ENCODE results near the gene SPO11. TPM values are rescaled to one million over a fixed set of nuclear protein-coding genes. Genes with fewer than 3 reads are reported as not detected.

The SPO11 gene
- total RNA-seq, 1 experiment from 2014 or later: not detected

DNA sequence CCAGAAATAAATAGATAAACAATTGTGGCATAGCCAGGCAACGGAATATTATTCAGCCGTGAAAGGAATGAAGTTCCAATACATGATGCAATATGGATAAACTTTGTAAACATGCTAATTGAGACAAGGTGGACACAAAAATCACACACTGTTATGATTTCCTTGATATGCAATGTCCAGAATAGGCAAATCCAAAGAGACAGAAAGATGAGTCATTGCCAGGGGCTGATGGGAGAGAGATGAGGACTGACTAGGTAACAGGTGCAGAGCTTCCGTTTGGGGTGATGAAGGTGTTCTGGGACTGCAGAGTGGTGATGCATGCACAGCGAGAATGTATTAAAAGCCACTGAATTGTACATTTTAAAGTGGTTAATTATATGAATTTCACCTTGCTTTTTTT is 31.1 kb upstream of the SPO11 start (continued):
- TF ChIP-seq, protein P1, sequence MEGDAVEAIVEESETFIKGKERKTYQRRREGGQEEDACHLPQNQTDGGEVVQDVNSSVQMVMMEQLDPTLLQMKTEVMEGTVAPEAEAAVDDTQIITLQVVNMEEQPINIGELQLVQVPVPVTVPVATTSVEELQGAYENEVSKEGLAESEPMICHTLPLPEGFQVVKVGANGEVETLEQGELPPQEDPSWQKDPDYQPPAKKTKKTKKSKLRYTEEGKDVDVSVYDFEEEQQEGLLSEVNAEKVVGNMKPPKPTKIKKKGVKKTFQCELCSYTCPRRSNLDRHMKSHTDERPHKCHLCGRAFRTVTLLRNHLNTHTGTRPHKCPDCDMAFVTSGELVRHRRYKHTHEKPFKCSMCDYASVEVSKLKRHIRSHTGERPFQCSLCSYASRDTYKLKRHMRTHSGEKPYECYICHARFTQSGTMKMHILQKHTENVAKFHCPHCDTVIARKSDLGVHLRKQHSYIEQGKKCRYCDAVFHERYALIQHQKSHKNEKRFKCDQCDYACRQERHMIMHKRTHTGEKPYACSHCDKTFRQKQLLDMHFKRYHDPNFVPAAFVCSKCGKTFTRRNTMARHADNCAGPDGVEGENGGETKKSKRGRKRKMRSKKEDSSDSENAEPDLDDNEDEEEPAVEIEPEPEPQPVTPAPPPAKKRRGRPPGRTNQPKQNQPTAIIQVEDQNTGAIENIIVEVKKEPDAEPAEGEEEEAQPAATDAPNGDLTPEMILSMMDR (IDR thresholded peaks at IDR 0.05 in 2 of 3, conservative IDR thresholded peaks at IDR 0.05 in 1 of 3; ENCODE audit: borderline replicate concordance in 1 of 3, insufficient read depth in 1 of 3, low read depth in 2 of 3, low read length in 2 of 3): no peak
- no peak for TF ChIP-seq POLR2AphosphoS5 (IDR thresholded peaks at IDR 0.05; ENCODE audit: low read depth, low read length)

DNA sequence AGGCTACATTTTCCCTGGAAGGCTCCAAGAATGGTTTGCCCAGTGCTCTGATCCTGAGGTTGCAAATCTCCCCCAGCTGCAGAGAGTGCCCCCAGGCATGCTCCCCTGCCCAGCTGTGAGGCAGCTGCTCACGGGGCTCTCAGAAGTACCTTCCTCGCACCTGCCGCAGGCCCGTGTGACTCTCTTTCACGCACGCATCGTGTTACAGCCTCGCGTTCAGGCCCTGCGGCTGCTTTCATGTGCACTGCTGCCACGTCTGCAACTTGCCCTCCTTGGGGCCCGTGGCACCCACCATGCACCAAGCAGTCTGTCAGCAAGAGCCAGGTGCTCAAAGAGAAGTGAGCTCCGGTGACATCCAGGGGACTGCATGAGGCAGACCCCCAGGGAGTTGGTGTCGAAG is 28.6 kb upstream of the SPO11 start:
- no peaks in the 10 kb centered on the region for H3K9me3 ChIP-seq (ENCODE audit: control insufficient read depth in 1 of 2, insufficient read depth in 1 of 2, low read depth in 1 of 2, low read length in 2 of 2)
- ATAC-seq (no peak), DNase-seq (ENCODE audit: low read depth, low spot score) (no peak)
- no peak overlapping the region for H3K4me3 ChIP-seq (replicated peaks in 1 of 2; ENCODE audit: low read depth in 1 of 2, low read length in 2 of 2)
- no peak overlapping the region for H3K4me2 ChIP-seq (ENCODE audit: low read length)
- intact Hi-C loops (cut with micrococcal nuclease): no loop called here
- no peaks in the 10 kb centered on the region for H3K27me3 ChIP-seq (ENCODE audit: insufficient read depth, low read length)
- RAD21 ChIA-PET (ENCODE audit: low non-redundant PET in 1 of 2, low total read pairs in 2 of 2, uncharacterized antibody in 2 of 2, unreplicated experiment in 2 of 2): no interaction called here
- no peaks in the 10 kb centered on the region for H3K9me2 ChIP-seq (ENCODE audit: insufficient read depth)
- TF ChIP-seq TCF7L2 (IDR thresholded peaks at IDR 0.05; ENCODE audit: borderline replicate concordance, extremely low read depth, insufficient read depth, insufficient read length) (no peak), YY1 (IDR thresholded peaks at IDR 0.05; ENCODE audit: extremely low read depth, insufficient replicate concordance, low read depth, low read length) (no peak), SRF (IDR thresholded peaks at IDR 0.05; ENCODE audit: low read depth) (no peak), CEBPB (IDR thresholded peaks at IDR 0.05; ENCODE audit: low read depth) (no peak), SIN3A (IDR thresholded peaks at IDR 0.05; ENCODE audit: low read depth) (no peak)
- TF ChIP-seq, protein P2, sequence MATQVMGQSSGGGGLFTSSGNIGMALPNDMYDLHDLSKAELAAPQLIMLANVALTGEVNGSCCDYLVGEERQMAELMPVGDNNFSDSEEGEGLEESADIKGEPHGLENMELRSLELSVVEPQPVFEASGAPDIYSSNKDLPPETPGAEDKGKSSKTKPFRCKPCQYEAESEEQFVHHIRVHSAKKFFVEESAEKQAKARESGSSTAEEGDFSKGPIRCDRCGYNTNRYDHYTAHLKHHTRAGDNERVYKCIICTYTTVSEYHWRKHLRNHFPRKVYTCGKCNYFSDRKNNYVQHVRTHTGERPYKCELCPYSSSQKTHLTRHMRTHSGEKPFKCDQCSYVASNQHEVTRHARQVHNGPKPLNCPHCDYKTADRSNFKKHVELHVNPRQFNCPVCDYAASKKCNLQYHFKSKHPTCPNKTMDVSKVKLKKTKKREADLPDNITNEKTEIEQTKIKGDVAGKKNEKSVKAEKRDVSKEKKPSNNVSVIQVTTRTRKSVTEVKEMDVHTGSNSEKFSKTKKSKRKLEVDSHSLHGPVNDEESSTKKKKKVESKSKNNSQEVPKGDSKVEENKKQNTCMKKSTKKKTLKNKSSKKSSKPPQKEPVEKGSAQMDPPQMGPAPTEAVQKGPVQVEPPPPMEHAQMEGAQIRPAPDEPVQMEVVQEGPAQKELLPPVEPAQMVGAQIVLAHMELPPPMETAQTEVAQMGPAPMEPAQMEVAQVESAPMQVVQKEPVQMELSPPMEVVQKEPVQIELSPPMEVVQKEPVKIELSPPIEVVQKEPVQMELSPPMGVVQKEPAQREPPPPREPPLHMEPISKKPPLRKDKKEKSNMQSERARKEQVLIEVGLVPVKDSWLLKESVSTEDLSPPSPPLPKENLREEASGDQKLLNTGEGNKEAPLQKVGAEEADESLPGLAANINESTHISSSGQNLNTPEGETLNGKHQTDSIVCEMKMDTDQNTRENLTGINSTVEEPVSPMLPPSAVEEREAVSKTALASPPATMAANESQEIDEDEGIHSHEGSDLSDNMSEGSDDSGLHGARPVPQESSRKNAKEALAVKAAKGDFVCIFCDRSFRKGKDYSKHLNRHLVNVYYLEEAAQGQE (IDR thresholded peaks at IDR 0.05; ENCODE audit: low read depth): no peak
- TF ChIP-seq, protein P1 (IDR thresholded peaks at IDR 0.05 in 2 of 3, conservative IDR thresholded peaks at IDR 0.05 in 1 of 3; ENCODE audit: borderline replicate concordance in 1 of 3, insufficient read depth in 1 of 3, low read depth in 2 of 3, low read length in 2 of 3): no peak
- TF ChIP-seq, protein P3, sequence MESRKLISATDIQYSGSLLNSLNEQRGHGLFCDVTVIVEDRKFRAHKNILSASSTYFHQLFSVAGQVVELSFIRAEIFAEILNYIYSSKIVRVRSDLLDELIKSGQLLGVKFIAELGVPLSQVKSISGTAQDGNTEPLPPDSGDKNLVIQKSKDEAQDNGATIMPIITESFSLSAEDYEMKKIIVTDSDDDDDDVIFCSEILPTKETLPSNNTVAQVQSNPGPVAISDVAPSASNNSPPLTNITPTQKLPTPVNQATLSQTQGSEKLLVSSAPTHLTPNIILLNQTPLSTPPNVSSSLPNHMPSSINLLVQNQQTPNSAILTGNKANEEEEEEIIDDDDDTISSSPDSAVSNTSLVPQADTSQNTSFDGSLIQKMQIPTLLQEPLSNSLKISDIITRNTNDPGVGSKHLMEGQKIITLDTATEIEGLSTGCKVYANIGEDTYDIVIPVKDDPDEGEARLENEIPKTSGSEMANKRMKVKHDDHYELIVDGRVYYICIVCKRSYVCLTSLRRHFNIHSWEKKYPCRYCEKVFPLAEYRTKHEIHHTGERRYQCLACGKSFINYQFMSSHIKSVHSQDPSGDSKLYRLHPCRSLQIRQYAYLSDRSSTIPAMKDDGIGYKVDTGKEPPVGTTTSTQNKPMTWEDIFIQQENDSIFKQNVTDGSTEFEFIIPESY (IDR thresholded peaks at IDR 0.05; ENCODE audit: extremely low read depth, insufficient replicate concordance, low read length): no peak
- no peaks in the 10 kb centered on the region for H3K36me3 ChIP-seq (ENCODE audit: control insufficient read depth in 1 of 2, insufficient read depth in 2 of 2, low read length in 2 of 2)
- POLR2A ChIA-PET: no interaction called here
- H3K4me1 ChIP-seq (ENCODE audit: control insufficient read depth in 1 of 2, insufficient read depth in 2 of 2, low read length in 2 of 2): no peaks in the 10 kb centered on the region
- CTCF ChIA-PET: interaction anchor here (1.1 kb wide), 1 partner anchor 31 kb away, joined by 3 read pairs; no protein-coding TSS in a partner anchor
- H4K20me1 ChIP-seq (ENCODE audit: insufficient read depth): no peaks in the 10 kb centered on the region
- H3K79me2 ChIP-seq (ENCODE audit: insufficient read depth, low read length): no peaks in the 10 kb centered on the region
- BruUV-seq (replicated peaks): no TSS peak
- H3K9ac ChIP-seq (ENCODE audit: low read length): no peak overlapping the region
- no peak overlapping the region for H2AFZ ChIP-seq (ENCODE audit: low read depth, low read length, poor library complexity, severe bottlenecking)
- H3K27ac ChIP-seq (ENCODE audit: low read depth, low read length): no peak overlapping the region
